HepG2 (cell line): ENCODE data around the gene EHD1. TPM values are rescaled to one million over a fixed set of nuclear protein-coding genes. Genes with fewer than 3 reads are reported as not detected.

Experiments
- EZH2 ChIP-seq: conservative IDR thresholded peaks from 2 replicates; pipeline ENCODE4 v1.6.1; 2012; ENCODE audit warnings: mild to moderate bottlenecking, low read depth, low read length, moderate library complexity
- FOSL1 ChIP-seq: sonication (generic); formaldehyde crosslinking; IDR thresholded peaks from 2 replicates; pipeline ENCODE4 v1.9.0; 2021; ENCODE audit warnings: missing genetic modification reagents, borderline replicate concordance
- FOXP1 ChIP-seq, 2 experiments: fragments of 450-650 bp in 1 of 2; IDR thresholded peaks; 2 replicates each; pipeline ENCODE4 v1.6.1; 2017 to 2018; ENCODE audit warnings: antibody characterized with exemption in 1 of 2
- MTF1 ChIP-seq: sonication (generic); formaldehyde crosslinking; IDR thresholded peaks from 2 replicates; pipeline ENCODE4 v1.5.0; 2020; ENCODE audit warnings: missing genetic modification reagents
- RFX3 ChIP-seq: IDR thresholded peaks from 2 replicates; pipeline ENCODE4 v1.6.1; 2016; ENCODE audit warnings: missing biosample characterization, missing genetic modification reagents
- RORA ChIP-seq: sonication (generic); formaldehyde crosslinking; IDR thresholded peaks from 2 replicates; pipeline ENCODE4 v1.5.0; 2020; ENCODE audit warnings: mild to moderate bottlenecking, missing genetic modification reagents, moderate library complexity
- SMC3 ChIP-seq: IDR thresholded peaks from 2 replicates; pipeline ENCODE4 v1.6.1; 2011; ENCODE audit warnings: low read length, improper control_type of control experiment
- STAT5B ChIP-seq: sonication (generic); formaldehyde crosslinking; IDR thresholded peaks from 2 replicates; pipeline ENCODE4 v1.4.0; 2020; ENCODE audit warnings: missing genetic modification reagents
- TCF7 ChIP-seq: sonication (generic); IDR thresholded peaks from 2 replicates; pipeline ENCODE4 v1.6.1; 2016; ENCODE audit warnings: antibody characterized with exemption, low read depth
- TCF7L2 ChIP-seq: IDR thresholded peaks from 2 replicates; pipeline ENCODE4 v1.6.1; 2011; ENCODE audit warnings: mild to moderate bottlenecking, low read depth, low read length, moderate library complexity
- ZNF180 ChIP-seq: sonication (generic); formaldehyde crosslinking; IDR thresholded peaks from 2 replicates; pipeline ENCODE4 v1.4.0; 2020; ENCODE audit warnings: low read depth, missing genetic modification reagents, borderline replicate concordance
- ZNF232 ChIP-seq: sonication (generic); formaldehyde crosslinking; IDR thresholded peaks from 2 replicates; pipeline ENCODE4 v1.4.0; 2020; ENCODE audit warnings: missing genetic modification reagents, borderline replicate concordance
- ZNF335 ChIP-seq: sonication (generic); formaldehyde crosslinking; IDR thresholded peaks from 2 replicates; pipeline ENCODE4 v1.4.0; 2020; ENCODE audit warnings: missing genetic modification reagents
- ZNF747 ChIP-seq: sonication (generic); formaldehyde crosslinking; IDR thresholded peaks from 2 replicates; pipeline ENCODE4 v1.8.1; 2023; ENCODE audit warnings: missing genetic modification reagents, mild to moderate bottlenecking, borderline replicate concordance
- ZSCAN22 ChIP-seq: sonication (generic); formaldehyde crosslinking; IDR thresholded peaks from 2 replicates; pipeline ENCODE4 v1.4.0; 2020; ENCODE audit warnings: mild to moderate bottlenecking, missing genetic modification reagents
- polyA plus RNA-seq, 8 experiments: library from polyadenylated mRNA; depleted of rRNA in 3 of 8; stranded (reverse) in 7 of 8; unstranded in 1 of 8; fragments of >200 nt; fragmentation: Illumina TruSeq in 4 of 8; extraction: Trizol in 4 of 8; gene quantifications; 2 replicates each; pipeline versions ENCODE4 v1.2.1 to v1.2.3, GENCODE V29; 2011 to 2016; ENCODE audit warnings: low read depth in 4 of 8, missing spikeins in 1 of 8, mixed read lengths in 1 of 8; ENCODE audit not compliant: insufficient read depth in 1 of 8
- total RNA-seq, 5 experiments: library from RNA; depleted of rRNA; stranded (reverse); fragments of >200 nt; fragmentation: Illumina TruSeq; extraction: Trizol; gene quantifications; 2 replicates each; pipeline ENCODE4 v1.2.3, GENCODE V29; 2016; ENCODE audit warnings: low read depth in 1 of 5
- TF ChIP-seq, protein P1 (sequence below): sonication (generic); formaldehyde crosslinking; IDR thresholded peaks from 2 replicates; pipeline ENCODE4 v1.4.0; 2020; ENCODE audit warnings: missing genetic modification reagents
- TF ChIP-seq, protein P2 (sequence below): sonication (generic); formaldehyde crosslinking; IDR thresholded peaks from 2 replicates; pipeline ENCODE4 v1.4.0; 2020; ENCODE audit warnings: mild to moderate bottlenecking, low read depth, missing genetic modification reagents
- TF ChIP-seq, protein P3 (sequence below): sonication (generic); formaldehyde crosslinking; IDR thresholded peaks from 2 replicates; pipeline ENCODE4 v1.5.0; 2020; ENCODE audit warnings: missing genetic modification reagents
- TF ChIP-seq, protein P4 (sequence below): sonication (generic); formaldehyde crosslinking; IDR thresholded peaks from 2 replicates; pipeline ENCODE4 v1.8.1; 2023; ENCODE audit warnings: missing genetic modification reagents, inconsistent platforms, borderline replicate concordance
- TF ChIP-seq, protein P5 (sequence below): IDR thresholded peaks from 2 replicates; pipeline ENCODE4 v1.6.1; 2012; ENCODE audit warnings: inconsistent platforms
- TF ChIP-seq, protein P6 (sequence below): IDR thresholded peaks from 2 replicates; pipeline ENCODE4 v1.6.1; 2016; ENCODE audit warnings: low read depth, borderline replicate concordance

The EHD1 gene
- total and polyA plus RNA-seq, 2 of the 13 experiments (the other 11 are each of a cell fraction or from before 2014, with no cell fraction given) = 23.6 to 26.6 TPM

DNA sequence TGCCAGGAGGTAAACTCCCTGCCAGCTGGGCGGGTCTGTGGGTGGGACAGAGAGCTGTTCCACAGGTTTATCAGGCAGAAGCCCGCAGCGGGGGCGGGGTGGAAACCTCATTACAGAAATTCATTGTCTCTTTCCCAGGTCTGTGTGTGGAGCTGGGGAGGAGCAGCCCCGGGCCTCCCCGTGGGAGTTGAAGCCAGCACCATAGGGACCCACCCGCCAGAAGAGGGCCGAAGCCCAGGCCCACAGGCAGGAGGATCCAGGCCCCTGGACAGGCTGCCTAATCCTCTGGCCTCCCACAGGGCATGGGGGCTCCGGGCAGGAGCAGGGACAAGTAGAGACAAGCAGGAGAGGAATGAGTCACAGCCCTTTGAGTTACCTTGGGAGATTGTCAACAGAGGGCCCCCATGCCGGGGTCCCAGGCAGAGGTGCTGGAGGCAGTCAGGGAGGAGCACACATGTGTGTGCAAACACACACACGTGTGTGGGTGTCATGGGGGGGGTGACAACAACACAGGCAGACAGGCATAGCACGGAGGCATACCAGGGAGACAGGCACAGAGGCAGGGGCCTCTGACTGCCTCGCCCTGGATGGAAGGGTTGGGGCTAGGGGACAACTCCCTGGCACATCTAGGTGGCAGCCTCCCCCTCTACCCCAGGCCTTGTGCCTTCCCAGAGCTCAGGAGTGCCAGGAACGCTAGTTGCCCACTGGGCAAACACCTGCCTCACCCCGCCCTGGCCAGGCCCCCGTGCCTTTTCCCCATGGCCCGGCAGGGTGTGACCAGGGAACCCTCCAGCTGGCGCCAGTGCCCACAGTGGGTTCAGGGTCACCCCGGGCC is 35.4 kb downstream of the EHD1 start (continued):
- TF ChIP-seq, protein P1, sequence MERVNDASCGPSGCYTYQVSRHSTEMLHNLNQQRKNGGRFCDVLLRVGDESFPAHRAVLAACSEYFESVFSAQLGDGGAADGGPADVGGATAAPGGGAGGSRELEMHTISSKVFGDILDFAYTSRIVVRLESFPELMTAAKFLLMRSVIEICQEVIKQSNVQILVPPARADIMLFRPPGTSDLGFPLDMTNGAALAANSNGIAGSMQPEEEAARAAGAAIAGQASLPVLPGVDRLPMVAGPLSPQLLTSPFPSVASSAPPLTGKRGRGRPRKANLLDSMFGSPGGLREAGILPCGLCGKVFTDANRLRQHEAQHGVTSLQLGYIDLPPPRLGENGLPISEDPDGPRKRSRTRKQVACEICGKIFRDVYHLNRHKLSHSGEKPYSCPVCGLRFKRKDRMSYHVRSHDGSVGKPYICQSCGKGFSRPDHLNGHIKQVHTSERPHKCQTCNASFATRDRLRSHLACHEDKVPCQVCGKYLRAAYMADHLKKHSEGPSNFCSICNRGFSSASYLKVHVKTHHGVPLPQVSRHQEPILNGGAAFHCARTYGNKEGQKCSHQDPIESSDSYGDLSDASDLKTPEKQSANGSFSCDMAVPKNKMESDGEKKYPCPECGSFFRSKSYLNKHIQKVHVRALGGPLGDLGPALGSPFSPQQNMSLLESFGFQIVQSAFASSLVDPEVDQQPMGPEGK (CRISPR knock-in tag) = peak; percentile 89
- no peak for TF ChIP-seq STAT5B (CRISPR knock-in tag)
- TF ChIP-seq TCF7L2 = no peak
- TF ChIP-seq, protein P2, sequence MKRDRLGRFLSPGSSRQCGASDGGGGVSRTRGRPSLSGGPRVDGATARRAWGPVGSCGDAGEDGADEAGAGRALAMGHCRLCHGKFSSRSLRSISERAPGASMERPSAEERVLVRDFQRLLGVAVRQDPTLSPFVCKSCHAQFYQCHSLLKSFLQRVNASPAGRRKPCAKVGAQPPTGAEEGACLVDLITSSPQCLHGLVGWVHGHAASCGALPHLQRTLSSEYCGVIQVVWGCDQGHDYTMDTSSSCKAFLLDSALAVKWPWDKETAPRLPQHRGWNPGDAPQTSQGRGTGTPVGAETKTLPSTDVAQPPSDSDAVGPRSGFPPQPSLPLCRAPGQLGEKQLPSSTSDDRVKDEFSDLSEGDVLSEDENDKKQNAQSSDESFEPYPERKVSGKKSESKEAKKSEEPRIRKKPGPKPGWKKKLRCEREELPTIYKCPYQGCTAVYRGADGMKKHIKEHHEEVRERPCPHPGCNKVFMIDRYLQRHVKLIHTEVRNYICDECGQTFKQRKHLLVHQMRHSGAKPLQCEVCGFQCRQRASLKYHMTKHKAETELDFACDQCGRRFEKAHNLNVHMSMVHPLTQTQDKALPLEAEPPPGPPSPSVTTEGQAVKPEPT (CRISPR knock-in tag) = no peak
- TF ChIP-seq, protein P3, sequence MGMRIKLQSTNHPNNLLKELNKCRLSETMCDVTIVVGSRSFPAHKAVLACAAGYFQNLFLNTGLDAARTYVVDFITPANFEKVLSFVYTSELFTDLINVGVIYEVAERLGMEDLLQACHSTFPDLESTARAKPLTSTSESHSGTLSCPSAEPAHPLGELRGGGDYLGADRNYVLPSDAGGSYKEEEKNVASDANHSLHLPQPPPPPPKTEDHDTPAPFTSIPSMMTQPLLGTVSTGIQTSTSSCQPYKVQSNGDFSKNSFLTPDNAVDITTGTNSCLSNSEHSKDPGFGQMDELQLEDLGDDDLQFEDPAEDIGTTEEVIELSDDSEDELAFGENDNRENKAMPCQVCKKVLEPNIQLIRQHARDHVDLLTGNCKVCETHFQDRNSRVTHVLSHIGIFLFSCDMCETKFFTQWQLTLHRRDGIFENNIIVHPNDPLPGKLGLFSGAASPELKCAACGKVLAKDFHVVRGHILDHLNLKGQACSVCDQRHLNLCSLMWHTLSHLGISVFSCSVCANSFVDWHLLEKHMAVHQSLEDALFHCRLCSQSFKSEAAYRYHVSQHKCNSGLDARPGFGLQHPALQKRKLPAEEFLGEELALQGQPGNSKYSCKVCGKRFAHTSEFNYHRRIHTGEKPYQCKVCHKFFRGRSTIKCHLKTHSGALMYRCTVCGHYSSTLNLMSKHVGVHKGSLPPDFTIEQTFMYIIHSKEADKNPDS (CRISPR knock-in tag) = no peak
- TF ChIP-seq MTF1 (CRISPR knock-in tag) = no peak
- TF ChIP-seq, protein P4, sequence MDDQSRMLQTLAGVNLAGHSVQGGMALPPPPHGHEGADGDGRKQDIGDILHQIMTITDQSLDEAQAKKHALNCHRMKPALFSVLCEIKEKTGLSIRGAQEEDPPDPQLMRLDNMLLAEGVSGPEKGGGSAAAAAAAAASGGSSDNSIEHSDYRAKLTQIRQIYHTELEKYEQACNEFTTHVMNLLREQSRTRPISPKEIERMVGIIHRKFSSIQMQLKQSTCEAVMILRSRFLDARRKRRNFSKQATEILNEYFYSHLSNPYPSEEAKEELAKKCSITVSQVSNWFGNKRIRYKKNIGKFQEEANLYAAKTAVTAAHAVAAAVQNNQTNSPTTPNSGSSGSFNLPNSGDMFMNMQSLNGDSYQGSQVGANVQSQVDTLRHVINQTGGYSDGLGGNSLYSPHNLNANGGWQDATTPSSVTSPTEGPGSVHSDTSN (CRISPR knock-in tag) = no peak
- no peak for TF ChIP-seq ZSCAN22 (CRISPR knock-in tag)
- TF ChIP-seq TCF7 = no peak
- TF ChIP-seq, protein P5, sequence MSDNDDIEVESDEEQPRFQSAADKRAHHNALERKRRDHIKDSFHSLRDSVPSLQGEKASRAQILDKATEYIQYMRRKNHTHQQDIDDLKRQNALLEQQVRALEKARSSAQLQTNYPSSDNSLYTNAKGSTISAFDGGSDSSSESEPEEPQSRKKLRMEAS = peak; percentile 72; the same call in 1 of the 2 replicates
- TF ChIP-seq RORA (CRISPR knock-in tag) = no peak
- no peak for TF ChIP-seq EZH2
- TF ChIP-seq SMC3 = no peak
- no peak for TF ChIP-seq RFX3 (CRISPR knock-in tag)
- TF ChIP-seq ZNF747 (CRISPR knock-in tag) = peak; percentile 57; the same call in 1 of the 2 replicates
- TF ChIP-seq ZNF335 (CRISPR knock-in tag) = 0 out of 2 replicates have a peak, but pooled peaks have one; percentile 54
- TF ChIP-seq FOXP1 (IDR thresholded peaks at IDR 0.05) = no peak
- TF ChIP-seq FOXP1 (CRISPR knock-in tag; IDR thresholded peaks at IDR 0.05) = peak; percentile 58
- TF ChIP-seq, protein P6, sequence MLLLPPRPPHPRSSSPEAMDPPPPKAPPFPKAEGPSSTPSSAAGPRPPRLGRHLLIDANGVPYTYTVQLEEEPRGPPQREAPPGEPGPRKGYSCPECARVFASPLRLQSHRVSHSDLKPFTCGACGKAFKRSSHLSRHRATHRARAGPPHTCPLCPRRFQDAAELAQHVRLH (CRISPR knock-in tag) = 0 out of 2 replicates have a peak, but pooled peaks have one; percentile 32
- peak; percentile 76; the same call in 1 of the 2 replicates for TF ChIP-seq FOSL1 (CRISPR knock-in tag)
- TF ChIP-seq ZNF232 = no peak
- no peak for TF ChIP-seq ZNF180
